ENCODE measurements around the gene VAC14.
"Not testable (repeated sequence)": the region's sequence is repeated elsewhere in the genome, so short reads cannot be mapped to it uniquely, and the experiment has no call there.

Gene VAC14

GRCh38 chr16:70742967-70743366, 58.0 kb downstream of the VAC14 start:
- Histone ChIP-seq H3K36me3 (ENCODE audit: insufficient read depth, low read length) (peaks cover 25% of the 10 kb centered on the region), H3K9me3 (ENCODE audit: low read length) (peaks cover 11% of the 10 kb centered on the region)
- not testable (repeated sequence) for H3K4me3 ChIP-seq (ENCODE audit: low read length); H3K4me1 ChIP-seq (ENCODE audit: insufficient read depth, low read length); H2AFZ ChIP-seq (ENCODE audit: low read depth, low read length); H3K27me3 ChIP-seq (ENCODE audit: insufficient read depth, low read length)

- peaks cover 5% of the 10 kb centered on the region for H3K4me1 ChIP-seq (ENCODE audit: insufficient read depth, low read length)
- H3K4me3 ChIP-seq (ENCODE audit: low read length): no peak overlapping the region
- H3K9me3 ChIP-seq (ENCODE audit: low read length): peaks cover 11% of the 10 kb centered on the region
- H2AFZ ChIP-seq (ENCODE audit: low read depth, low read length): no peak overlapping the region
- no peaks in the 10 kb centered on the region for H3K27me3 ChIP-seq (ENCODE audit: insufficient read depth, low read length)
- H3K36me3 ChIP-seq (ENCODE audit: insufficient read depth, low read length): peaks cover 25% of the 10 kb centered on the region
These were observed 59.2 kb downstream of the VAC14 start for GRCh38 chr16:70741783-70742125.

- Histone ChIP-seq H3K36me3 (ENCODE audit: insufficient read depth, low read length) (peaks cover 25% of the 10 kb centered on the region), H3K27me3 (ENCODE audit: insufficient read depth, low read length) (no peaks in the 10 kb centered on the region), H3K4me3 (ENCODE audit: low read length) (no peak overlapping the region), H2AFZ (ENCODE audit: low read depth, low read length) (no peak overlapping the region), H3K9me3 (ENCODE audit: low read length) (peaks cover 11% of the 10 kb centered on the region), H3K4me1 (ENCODE audit: insufficient read depth, low read length) (peaks cover 9% of the 10 kb centered on the region)
These were observed 59.8 kb downstream of the VAC14 start for GRCh38 chr16:70740914-70741782.

- Histone ChIP-seq H3K9me3 (ENCODE audit: low read length) (peaks cover 11% of the 10 kb centered on the region), H3K4me1 (ENCODE audit: insufficient read depth, low read length) (peaks cover 9% of the 10 kb centered on the region), H3K36me3 (ENCODE audit: insufficient read depth, low read length) (peaks cover 25% of the 10 kb centered on the region), H2AFZ (ENCODE audit: low read depth, low read length) (no peak overlapping the region), H3K4me3 (ENCODE audit: low read length) (no peak overlapping the region), H3K27me3 (ENCODE audit: insufficient read depth, low read length) (no peaks in the 10 kb centered on the region)
These were observed 60.6 kb downstream of the VAC14 start for GRCh38 chr16:70740174-70740913.

GRCh38 chr16:70739389-70739788, 61.6 kb downstream of the VAC14 start:
- H3K36me3 ChIP-seq (ENCODE audit: insufficient read depth, low read length): peaks cover 26% of the 10 kb centered on the region
- H3K4me1 ChIP-seq (ENCODE audit: insufficient read depth, low read length): peaks cover 9% of the 10 kb centered on the region
- H2AFZ ChIP-seq (ENCODE audit: low read depth, low read length): no peak overlapping the region
- H3K4me3 ChIP-seq (ENCODE audit: low read length): no peak overlapping the region
- no peaks in the 10 kb centered on the region for H3K27me3 ChIP-seq (ENCODE audit: insufficient read depth, low read length)
- peaks cover 9% of the 10 kb centered on the region for H3K9me3 ChIP-seq (ENCODE audit: low read length)

- no peaks in the 10 kb centered on the region for H3K9me3 ChIP-seq (ENCODE audit: low read length)
- no peaks in the 10 kb centered on the region for H3K27me3 ChIP-seq (ENCODE audit: insufficient read depth, low read length)
- H3K4me1 ChIP-seq (ENCODE audit: insufficient read depth, low read length): peaks cover 9% of the 10 kb centered on the region
- H3K4me3 ChIP-seq (ENCODE audit: low read length): no peak overlapping the region
- H3K36me3 ChIP-seq (ENCODE audit: insufficient read depth, low read length): peaks cover 16% of the 10 kb centered on the region
- H2AFZ ChIP-seq (ENCODE audit: low read depth, low read length): no peak overlapping the region
These were observed 62.6 kb downstream of the VAC14 start for GRCh38 chr16:70738083-70738977.

- Histone ChIP-seq H3K4me1 (ENCODE audit: insufficient read depth, low read length) (peaks cover 9% of the 10 kb centered on the region), H3K9me3 (ENCODE audit: low read length) (no peaks in the 10 kb centered on the region), H2AFZ (ENCODE audit: low read depth, low read length) (no peak overlapping the region)
These were observed 63.4 kb downstream of the VAC14 start for GRCh38 chr16:70737377-70738082.

GRCh38 chr16:70736465-70737376, 64.2 kb downstream of the VAC14 start:
- Histone ChIP-seq H3K4me1 (ENCODE audit: insufficient read depth, low read length) (peaks cover 9% of the 10 kb centered on the region), H3K36me3 (ENCODE audit: insufficient read depth, low read length) (peaks cover 14% of the 10 kb centered on the region), H2AFZ (ENCODE audit: low read depth, low read length) (no peak overlapping the region), H3K9me3 (ENCODE audit: low read length) (no peaks in the 10 kb centered on the region), H3K27me3 (ENCODE audit: insufficient read depth, low read length) (no peaks in the 10 kb centered on the region), H3K4me3 (ENCODE audit: low read length) (no peak overlapping the region)

More at GRCh38 chr16:70737377-70738082, 63.4 kb downstream of the VAC14 start:
- H3K27me3 ChIP-seq (ENCODE audit: insufficient read depth, low read length): no peaks in the 10 kb centered on the region
- no peak overlapping the region for H3K4me3 ChIP-seq (ENCODE audit: low read length)
- H3K36me3 ChIP-seq (ENCODE audit: insufficient read depth, low read length): peaks cover 14% of the 10 kb centered on the region

- Histone ChIP-seq H3K27me3 (ENCODE audit: insufficient read depth, low read length) (no peaks in the 10 kb centered on the region), H3K4me3 (ENCODE audit: low read length) (no peak overlapping the region), H3K36me3 (ENCODE audit: insufficient read depth, low read length) (peaks cover 7% of the 10 kb centered on the region), H3K4me1 (ENCODE audit: insufficient read depth, low read length) (peaks cover 14% of the 10 kb centered on the region), H2AFZ (ENCODE audit: low read depth, low read length) (no peak overlapping the region), H3K9me3 (ENCODE audit: low read length) (no peaks in the 10 kb centered on the region)
These were observed 65.6 kb downstream of the VAC14 start for GRCh38 chr16:70735141-70735979.

- H3K4me1 ChIP-seq (ENCODE audit: insufficient read depth, low read length): peaks cover 21% of the 10 kb centered on the region
- H3K36me3 ChIP-seq (ENCODE audit: insufficient read depth, low read length): peaks cover 7% of the 10 kb centered on the region
- no peaks in the 10 kb centered on the region for H3K27me3 ChIP-seq (ENCODE audit: insufficient read depth, low read length)
- H3K9me3 ChIP-seq (ENCODE audit: low read length): no peaks in the 10 kb centered on the region
- H2AFZ ChIP-seq (ENCODE audit: low read depth, low read length): no peak overlapping the region
- no peak overlapping the region for H3K4me3 ChIP-seq (ENCODE audit: low read length)
These were observed 66.3 kb downstream of the VAC14 start for GRCh38 chr16:70734522-70735095.

- H3K4me1 ChIP-seq (ENCODE audit: insufficient read depth, low read length): peaks cover 22% of the 10 kb centered on the region
- H3K4me3 ChIP-seq (ENCODE audit: low read length): no peak overlapping the region
- H3K9me3 ChIP-seq (ENCODE audit: low read length): no peaks in the 10 kb centered on the region
- H2AFZ ChIP-seq (ENCODE audit: low read depth, low read length): no peak overlapping the region
- peaks cover 11% of the 10 kb centered on the region for H3K36me3 ChIP-seq (ENCODE audit: insufficient read depth, low read length)
- no peaks in the 10 kb centered on the region for H3K27me3 ChIP-seq (ENCODE audit: insufficient read depth, low read length)
These were observed 70.0 kb downstream of the VAC14 start for GRCh38 chr16:70730944-70731343.
